ENCODE data around the gene TSTD2.
"Not testable (repeated sequence)": the region's sequence is repeated elsewhere in the genome, so short reads cannot be mapped to it uniquely, and the experiment has no call there.

The TSTD2 gene

DNA sequence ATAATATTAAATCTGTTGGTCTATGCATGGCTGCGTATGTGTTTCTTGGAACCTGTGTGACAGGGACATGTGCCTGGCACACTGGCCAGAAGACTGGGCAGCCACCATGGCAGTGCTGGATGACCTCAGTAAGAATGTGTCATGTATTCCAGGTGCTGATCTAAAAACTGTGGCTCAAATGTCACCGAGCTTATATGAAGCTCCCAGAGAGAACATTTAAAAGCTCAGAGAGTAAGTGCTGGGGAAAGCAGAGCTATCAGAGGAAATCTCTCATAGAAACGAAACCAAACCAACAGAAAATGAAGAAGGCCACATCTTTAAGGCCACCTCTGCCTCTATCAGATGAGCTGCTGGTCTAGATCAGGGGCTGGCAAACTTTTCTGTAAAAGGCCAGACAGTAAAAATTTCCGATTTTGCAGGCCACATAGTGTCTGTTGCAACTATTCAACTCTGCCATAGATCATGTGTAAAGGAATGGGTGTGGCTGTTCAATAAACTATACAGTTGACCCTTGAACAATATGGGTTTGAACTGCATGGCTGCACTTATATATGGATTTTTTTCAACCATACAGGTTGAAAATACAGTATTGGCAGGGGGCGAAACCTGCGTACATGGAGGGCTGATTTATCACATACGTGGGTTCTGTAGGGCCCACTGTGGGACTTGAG, 31.8 kb downstream of the TSTD2 start:
- Histone ChIP-seq H3K9ac (ENCODE audit: low read length) (no peak overlapping the region), H3K36me3 (ENCODE audit: control insufficient read depth, insufficient read depth, low read length, severe bottlenecking) (peaks cover 49% of the 10 kb centered on the region), H3K4me1 (ENCODE audit: control insufficient read depth, insufficient read depth, low read length) (peaks cover 40% of the 10 kb centered on the region), H3K27me3 (replicated peaks; ENCODE audit: control insufficient read depth, insufficient read depth, low read length) (peaks cover 2% of the 10 kb centered on the region), H3K4me3 (ENCODE audit: low read length) (no peak overlapping the region), H3K9me3 (ENCODE audit: control insufficient read depth, low read length) (no peaks in the 10 kb centered on the region)
- no peak for DNase-seq (ENCODE audit: low read depth)

DNA sequence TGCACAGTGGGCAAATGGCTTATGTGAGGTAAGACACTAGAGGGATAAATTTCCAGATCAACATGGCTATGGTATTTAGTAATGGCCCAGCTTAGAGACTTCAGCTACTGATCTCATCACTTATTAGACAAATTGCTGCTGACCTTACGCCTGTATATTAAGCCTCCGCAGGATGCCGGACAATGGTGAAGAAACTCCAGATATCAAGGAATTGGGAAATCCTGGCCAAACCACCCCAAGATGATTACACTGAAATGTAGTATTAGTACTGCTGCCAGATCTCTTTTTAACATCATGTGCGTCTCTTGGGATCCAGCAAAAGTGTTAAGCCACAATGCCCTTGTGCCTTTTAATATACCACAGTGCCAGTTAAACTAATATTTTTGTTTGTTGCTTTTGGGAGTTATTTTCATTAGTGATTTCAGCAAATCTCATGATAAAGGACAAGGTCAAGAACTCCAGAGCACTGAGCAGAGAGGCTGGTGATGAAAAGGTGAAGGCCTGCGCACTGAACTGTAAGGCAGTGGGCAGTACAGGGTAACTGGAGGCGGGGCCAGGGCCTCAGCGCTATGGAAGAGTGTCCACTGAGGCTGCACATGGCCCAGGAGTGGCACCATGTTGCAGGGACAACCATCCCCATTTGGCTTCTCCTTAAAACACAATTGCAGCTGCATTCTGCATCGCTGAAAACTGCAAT, 32.5 kb downstream of the TSTD2 start:
- peak overlapping the region; percentile 39 for H3K9ac ChIP-seq (ENCODE audit: low read length)
- no peak for DNase-seq (ENCODE audit: low read depth)
- H3K27me3 ChIP-seq (replicated peaks; ENCODE audit: control insufficient read depth, insufficient read depth, low read length) = peaks cover 4% of the 10 kb centered on the region
- H3K36me3 ChIP-seq (ENCODE audit: control insufficient read depth, insufficient read depth, low read length, severe bottlenecking) = peaks cover 45% of the 10 kb centered on the region
- H3K9me3 ChIP-seq (ENCODE audit: control insufficient read depth, low read length) = no peaks in the 10 kb centered on the region
- H3K4me1 ChIP-seq (ENCODE audit: control insufficient read depth, insufficient read depth, low read length) = peaks cover 40% of the 10 kb centered on the region
- no peak overlapping the region for H3K4me3 ChIP-seq (ENCODE audit: low read length)

DNA sequence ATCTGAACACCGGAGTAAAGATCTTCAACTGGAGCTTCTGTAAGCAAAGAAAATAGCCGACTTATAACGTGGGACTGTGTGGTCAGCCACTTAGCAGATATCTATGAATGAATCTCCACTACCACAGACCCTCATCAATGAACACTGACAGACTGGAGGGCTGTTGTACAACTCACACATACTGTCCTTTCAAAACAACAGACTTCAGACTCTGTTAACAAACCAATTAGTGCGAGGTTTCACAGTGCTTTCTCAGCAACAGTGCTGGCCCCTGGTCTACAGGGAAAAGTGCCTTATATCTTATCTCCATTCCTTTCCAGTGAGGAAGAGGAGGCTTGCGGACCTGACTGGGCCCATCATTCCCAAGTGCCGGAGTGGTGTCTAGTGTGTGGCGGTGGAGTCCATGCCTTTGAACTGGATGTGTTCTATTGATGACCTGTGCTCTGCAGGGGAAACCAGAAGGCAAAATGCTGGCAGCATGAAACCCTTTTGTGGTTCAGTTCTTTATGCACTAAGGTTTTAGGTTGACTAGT, 33.8 kb downstream of the TSTD2 start:
- Histone ChIP-seq H3K36me3 (ENCODE audit: control insufficient read depth, insufficient read depth, low read length, severe bottlenecking) (peaks cover 32% of the 10 kb centered on the region), H3K9ac (ENCODE audit: low read length) (peak overlapping the region; percentile 39), H3K9me3 (ENCODE audit: control insufficient read depth, low read length) (no peaks in the 10 kb centered on the region), H3K4me3 (ENCODE audit: low read length) (no peak overlapping the region), H3K27me3 (replicated peaks; ENCODE audit: control insufficient read depth, insufficient read depth, low read length) (peaks cover 4% of the 10 kb centered on the region), H3K4me1 (ENCODE audit: control insufficient read depth, insufficient read depth, low read length) (peaks cover 40% of the 10 kb centered on the region)
- DNase-seq (ENCODE audit: low read depth) = no peak

DNA sequence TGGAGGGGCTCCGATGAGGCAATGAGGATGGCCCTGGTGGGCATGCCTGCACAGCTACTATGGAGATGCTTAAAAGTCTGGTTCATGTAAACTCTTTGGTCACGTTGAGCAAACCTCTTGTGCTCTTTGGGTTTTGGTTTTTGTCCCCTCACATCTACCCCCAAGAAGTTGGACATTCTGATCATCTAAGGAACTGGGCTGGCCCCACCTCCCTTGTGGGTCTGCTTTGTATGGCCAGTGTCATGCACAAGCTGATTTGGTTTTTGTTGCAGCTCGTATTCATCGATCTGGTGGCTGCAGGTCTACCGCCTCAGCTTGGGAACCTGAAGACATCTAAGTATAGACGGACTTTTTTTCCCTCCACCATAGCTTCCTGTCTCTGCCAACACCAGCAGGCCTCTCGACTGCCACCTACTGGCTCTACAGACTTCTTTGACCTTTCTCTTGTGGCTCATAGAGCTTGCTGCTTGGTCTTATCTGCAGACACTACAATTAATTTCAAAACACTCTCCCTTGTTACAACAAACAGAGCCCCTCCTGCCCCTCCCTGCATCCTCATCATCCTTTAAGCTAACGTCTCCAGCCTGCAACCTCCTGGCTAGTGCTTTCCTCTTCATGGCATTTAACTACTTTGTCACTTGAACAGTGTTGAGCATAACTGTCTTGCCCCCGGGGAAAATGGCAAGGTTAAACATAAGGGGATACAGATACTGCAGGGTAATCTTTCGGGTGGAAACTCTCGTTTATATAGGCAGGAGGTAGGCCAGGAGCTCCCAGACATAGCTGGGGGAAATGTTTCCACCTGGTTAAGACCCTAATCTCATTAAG, 34.5 kb downstream of the TSTD2 start:
- Histone ChIP-seq H3K4me3 (ENCODE audit: low read length) (no peak overlapping the region), H3K9ac (ENCODE audit: low read length) (no peak overlapping the region), H3K9me3 (ENCODE audit: control insufficient read depth, low read length) (no peaks in the 10 kb centered on the region), H3K27me3 (replicated peaks; ENCODE audit: control insufficient read depth, insufficient read depth, low read length) (peaks cover 4% of the 10 kb centered on the region), H3K4me1 (ENCODE audit: control insufficient read depth, insufficient read depth, low read length) (peaks cover 40% of the 10 kb centered on the region), H3K36me3 (ENCODE audit: control insufficient read depth, insufficient read depth, low read length, severe bottlenecking) (peaks cover 25% of the 10 kb centered on the region)
- peak; percentile 88 for DNase-seq (ENCODE audit: low read depth)

DNA sequence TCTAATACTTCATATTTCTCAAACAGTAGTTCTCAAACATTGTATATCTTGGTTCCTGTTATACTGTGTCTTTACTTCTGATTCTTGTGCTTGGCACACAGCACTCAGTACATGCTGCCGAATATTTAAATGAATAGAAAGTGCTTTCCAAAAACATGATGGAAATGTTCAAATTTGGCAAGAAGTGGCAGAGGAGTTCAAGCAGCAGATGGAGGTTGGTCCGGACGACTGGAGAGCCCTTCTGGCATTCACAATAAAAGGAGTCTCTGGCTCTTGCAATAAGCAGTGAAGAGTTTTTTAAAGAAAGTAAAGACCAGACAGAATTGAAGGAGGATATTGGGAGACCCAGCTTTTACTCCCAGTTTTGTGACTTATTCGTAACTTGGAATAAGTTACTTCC, 36.3 kb downstream of the TSTD2 start:
- DNase-seq (ENCODE audit: low read depth) = no peak
- H3K27me3 ChIP-seq (replicated peaks; ENCODE audit: control insufficient read depth, insufficient read depth, low read length) = peaks cover 9% of the 10 kb centered on the region
- peaks cover 33% of the 10 kb centered on the region for H3K4me1 ChIP-seq (ENCODE audit: control insufficient read depth, insufficient read depth, low read length)
- H3K4me3 ChIP-seq (ENCODE audit: low read length) = no peak overlapping the region
- no peak overlapping the region for H3K9ac ChIP-seq (ENCODE audit: low read length)
- peaks cover 9% of the 10 kb centered on the region for H3K36me3 ChIP-seq (ENCODE audit: control insufficient read depth, insufficient read depth, low read length, severe bottlenecking)
- H3K9me3 ChIP-seq (ENCODE audit: control insufficient read depth, low read length) = no peaks in the 10 kb centered on the region

DNA sequence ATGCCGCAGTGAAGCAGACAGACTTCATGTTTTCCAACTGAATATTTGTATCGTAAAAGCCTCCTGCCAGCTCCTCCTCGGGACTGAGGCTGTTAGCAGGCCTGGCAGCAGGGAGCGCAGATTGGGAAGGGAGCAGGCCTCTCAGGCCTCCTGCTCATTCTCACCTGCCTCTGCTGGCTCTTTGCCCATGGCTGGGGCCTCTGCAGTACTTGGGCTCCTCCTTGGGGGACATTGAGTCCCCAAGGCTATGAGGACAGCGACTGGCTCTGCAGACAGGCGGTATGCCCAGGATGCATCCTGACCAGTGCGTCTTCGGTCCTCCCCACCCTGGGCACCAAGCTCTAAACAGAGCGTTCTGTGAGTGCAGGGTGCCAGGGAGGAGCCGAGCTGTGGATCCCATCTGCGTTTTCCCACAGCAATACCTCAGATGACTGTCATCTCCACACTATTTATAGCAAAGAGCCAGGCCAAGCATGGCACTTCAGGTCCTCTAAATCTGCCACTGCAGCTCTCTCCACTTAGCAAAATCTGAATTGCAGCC, 38.7 kb downstream of the TSTD2 start:
- no peak for DNase-seq (ENCODE audit: low read depth)
- Histone ChIP-seq H3K4me3 (ENCODE audit: low read length) (no peak overlapping the region), H3K9me3 (ENCODE audit: control insufficient read depth, low read length) (no peaks in the 10 kb centered on the region), H3K9ac (ENCODE audit: low read length) (no peak overlapping the region), H3K27me3 (replicated peaks; ENCODE audit: control insufficient read depth, insufficient read depth, low read length) (peaks cover 9% of the 10 kb centered on the region), H3K4me1 (ENCODE audit: control insufficient read depth, insufficient read depth, low read length) (peaks cover 14% of the 10 kb centered on the region), H3K36me3 (ENCODE audit: control insufficient read depth, insufficient read depth, low read length, severe bottlenecking) (no peaks in the 10 kb centered on the region)

DNA sequence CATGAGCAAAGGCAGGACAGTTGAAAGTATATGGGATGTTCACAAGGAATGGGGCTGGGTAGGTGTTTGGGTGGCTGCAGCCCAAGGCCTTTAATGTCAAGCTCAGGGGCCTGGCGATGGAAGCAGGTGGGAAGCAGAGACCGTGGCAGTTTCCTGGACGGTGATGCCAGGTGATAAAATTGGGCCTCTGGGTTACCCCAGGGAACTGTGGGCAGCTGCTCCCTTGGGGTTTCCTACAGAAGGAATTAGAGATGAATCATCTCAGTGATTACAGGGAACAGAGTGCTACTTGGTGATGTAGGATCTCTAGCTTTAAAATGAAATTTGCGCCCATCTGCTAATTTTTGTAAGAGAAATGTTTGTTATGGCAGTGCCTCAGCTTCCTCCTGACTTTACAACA, 39.2 kb downstream of the TSTD2 start:
- no peak overlapping the region for H3K4me3 ChIP-seq (ENCODE audit: low read length)
- H3K36me3 ChIP-seq (ENCODE audit: control insufficient read depth, insufficient read depth, low read length, severe bottlenecking) = no peaks in the 10 kb centered on the region
- peak; percentile 7 for DNase-seq (ENCODE audit: low read depth)
- H3K27me3 ChIP-seq (replicated peaks; ENCODE audit: control insufficient read depth, insufficient read depth, low read length) = peaks cover 9% of the 10 kb centered on the region
- H3K4me1 ChIP-seq (ENCODE audit: control insufficient read depth, insufficient read depth, low read length) = peaks cover 10% of the 10 kb centered on the region
- no peak overlapping the region for H3K9ac ChIP-seq (ENCODE audit: low read length)
- H3K9me3 ChIP-seq (ENCODE audit: control insufficient read depth, low read length) = no peaks in the 10 kb centered on the region

DNA sequence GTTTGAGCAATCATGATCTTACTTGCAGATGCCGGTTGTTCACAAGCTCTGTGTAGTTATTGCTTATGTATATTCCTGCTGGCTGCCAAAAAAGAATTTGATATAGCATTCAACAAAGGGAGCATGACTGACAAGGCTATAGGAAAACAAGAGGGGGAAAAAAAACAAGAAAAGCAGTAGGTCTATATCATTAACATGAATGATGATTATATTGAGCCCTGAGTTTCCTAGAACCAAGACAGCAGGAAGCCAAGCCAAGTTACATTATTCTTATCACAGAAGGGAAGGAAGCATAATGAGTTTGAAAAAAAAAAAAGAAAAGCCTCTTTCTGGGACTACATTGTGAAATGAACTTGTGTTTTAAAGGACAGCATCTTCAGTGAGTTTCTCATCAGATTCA, 41.0 kb downstream of the TSTD2 start:
- peaks cover 9% of the 10 kb centered on the region for H3K27me3 ChIP-seq (replicated peaks; ENCODE audit: control insufficient read depth, insufficient read depth, low read length)
- no peaks in the 10 kb centered on the region for H3K9me3 ChIP-seq (ENCODE audit: control insufficient read depth, low read length)
- no peak for DNase-seq (ENCODE audit: low read depth)
- peaks cover 3% of the 10 kb centered on the region for H3K4me1 ChIP-seq (ENCODE audit: control insufficient read depth, insufficient read depth, low read length)
- H3K4me3 ChIP-seq (ENCODE audit: low read length) = no peak overlapping the region
- no peak overlapping the region for H3K9ac ChIP-seq (ENCODE audit: low read length)
- H3K36me3 ChIP-seq (ENCODE audit: control insufficient read depth, insufficient read depth, low read length, severe bottlenecking) = no peaks in the 10 kb centered on the region

DNA sequence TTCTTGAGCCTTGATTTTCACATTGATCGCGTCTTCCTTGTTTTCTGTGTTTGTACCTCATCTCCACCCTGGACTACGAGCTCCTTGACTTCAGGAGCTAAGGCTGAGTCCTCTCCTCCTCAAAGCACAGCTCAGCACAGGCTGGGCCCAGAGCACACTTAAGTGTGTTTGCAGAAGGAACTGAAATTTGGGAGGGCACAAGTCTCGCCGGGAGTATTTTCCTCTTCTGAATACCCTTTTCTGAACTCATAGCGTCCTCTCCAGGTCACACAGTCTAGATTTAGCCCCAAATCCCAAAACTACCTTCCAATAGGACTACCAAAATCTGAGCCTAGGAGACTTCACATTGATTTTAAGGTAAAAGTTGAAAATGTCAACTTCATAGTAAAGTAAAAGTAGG, 41.6 kb downstream of the TSTD2 start:
- Histone ChIP-seq H3K9ac (ENCODE audit: low read length) (no peak overlapping the region), H3K4me1 (ENCODE audit: control insufficient read depth, insufficient read depth, low read length) (peaks cover under 1% of the 10 kb centered on the region), H3K36me3 (ENCODE audit: control insufficient read depth, insufficient read depth, low read length, severe bottlenecking) (no peaks in the 10 kb centered on the region), H3K4me3 (ENCODE audit: low read length) (no peak overlapping the region), H3K9me3 (ENCODE audit: control insufficient read depth, low read length) (no peaks in the 10 kb centered on the region), H3K27me3 (replicated peaks; ENCODE audit: control insufficient read depth, insufficient read depth, low read length) (peaks cover 9% of the 10 kb centered on the region)
- DNase-seq (ENCODE audit: low read depth) = no peak

DNA sequence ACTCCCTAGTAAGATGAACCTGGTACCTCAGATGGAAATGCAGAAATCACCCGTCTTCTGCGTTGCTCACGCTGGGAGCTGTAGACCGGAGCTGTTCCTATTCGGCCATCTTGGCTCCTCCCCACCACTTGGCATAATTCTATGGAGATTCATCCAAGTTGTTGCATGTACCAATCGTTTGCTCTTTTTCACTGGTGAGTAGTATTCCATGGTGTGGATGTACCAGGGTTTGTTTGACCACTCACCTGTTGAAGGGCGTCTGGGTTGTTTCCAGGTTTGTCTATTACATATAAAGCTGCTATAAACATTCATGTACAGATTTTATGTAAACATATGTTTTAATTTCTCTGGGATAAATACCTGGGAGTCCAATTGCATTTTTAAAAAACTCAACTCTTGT, 46.3 kb downstream of the TSTD2 start:
- H3K27me3 ChIP-seq (replicated peaks; ENCODE audit: control insufficient read depth, insufficient read depth, low read length); H3K9me3 ChIP-seq (ENCODE audit: control insufficient read depth, low read length); DNase-seq (ENCODE audit: low read depth); H3K9ac ChIP-seq (ENCODE audit: low read length); H3K36me3 ChIP-seq (ENCODE audit: control insufficient read depth, insufficient read depth, low read length, severe bottlenecking); H3K4me1 ChIP-seq (ENCODE audit: control insufficient read depth, insufficient read depth, low read length); H3K4me3 ChIP-seq (ENCODE audit: low read length): not testable (repeated sequence)

DNA sequence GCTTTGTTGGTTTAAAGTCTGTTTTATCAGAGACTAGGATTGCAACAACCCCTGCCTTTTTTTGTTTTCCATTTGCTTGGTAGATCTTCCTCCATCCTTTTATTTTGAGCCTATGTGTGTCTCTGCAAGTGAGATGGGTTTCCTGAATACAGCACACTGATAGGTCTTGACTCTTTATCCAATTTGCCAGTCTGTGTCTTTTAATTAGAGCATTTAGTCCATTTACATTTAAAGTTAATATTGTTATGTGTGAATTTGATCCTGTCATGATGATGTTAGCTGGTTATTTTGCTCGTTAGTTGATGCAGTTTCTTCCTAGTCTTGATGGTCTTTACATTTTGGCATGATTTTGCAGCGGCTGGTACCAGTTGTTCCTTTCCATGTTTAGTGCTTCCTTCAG, 48.4 kb downstream of the TSTD2 start:
- H3K4me1 ChIP-seq (ENCODE audit: control insufficient read depth, insufficient read depth, low read length); H3K9me3 ChIP-seq (ENCODE audit: control insufficient read depth, low read length); H3K36me3 ChIP-seq (ENCODE audit: control insufficient read depth, insufficient read depth, low read length, severe bottlenecking); DNase-seq (ENCODE audit: low read depth); H3K27me3 ChIP-seq (replicated peaks; ENCODE audit: control insufficient read depth, insufficient read depth, low read length); H3K9ac ChIP-seq (ENCODE audit: low read length); H3K4me3 ChIP-seq (ENCODE audit: low read length): not testable (repeated sequence)

All from adipocyte (in vitro differentiated cells).